T-cell (primary cell): ENCODE results near the gene TLCD3B. TPM values are rescaled to one million over a fixed set of nuclear protein-coding genes. Genes with fewer than 3 reads are reported as not detected.

ENCODE experiments used
- ATAC-seq, 4 experiments: fragments of 200-7000 bp in 3 of 4; fragments of 150-1000 bp in 1 of 4; cut with Tn5 transposase; replicated peaks in 1 of 4; 1 replicate in 3 of 4; 2 replicates in 1 of 4; pipeline ENCODE4 v1.10.0; 2021; ENCODE audit warnings: moderate library complexity in 3 of 4, mild to moderate bottlenecking in 2 of 4, moderate number of reproducible peaks in 1 of 4
- CTCF ChIA-PET, 2 donors: fragments of 300-600 bp; sonication (Branson Sonifier 250); formaldehyde crosslinking; loops; one replicate each; lab custom pipeline; 2022; ENCODE audit warnings: antibody characterized with exemption in 2 of 2; lab: Charles Lee
- POLR2A ChIA-PET, 2 donors: fragments of 300-600 bp; sonication (Branson Sonifier 250); formaldehyde crosslinking; loops; one replicate each; lab custom pipeline; 2022; ENCODE audit warnings: antibody characterized with exemption in 2 of 2; lab: Charles Lee
- DNase-seq, 35 experiments: peaks; one replicate each; pipeline versions ENCODE4 v3.0.0 to v3.0.0-alpha.2; 2013 to 2023
- H3K27ac ChIP-seq: one replicate; pipeline ENCODE4 v1.5.1; 2013; ENCODE audit warnings: low read length
- H3K27me3 ChIP-seq, 2 experiments: replicated peaks in 1 of 2; 1 replicate in 1 of 2; 2 replicates in 1 of 2; pipeline versions ENCODE4 v1.6.1 to v1.7.0; 2013; ENCODE audit warnings: low read length in 1 of 2, mixed read lengths in 1 of 2; ENCODE audit not compliant: control insufficient read depth in 2 of 2, insufficient read depth in 2 of 2; ENCODE audit errors: extremely low read depth in 1 of 2
- H3K36me3 ChIP-seq, 2 donors: 1 replicate in 1 of 2; 2 replicates in 1 of 2; pipeline versions ENCODE4 v1.6.1 to v1.7.0; 2013; ENCODE audit warnings: low read length in 1 of 2; ENCODE audit not compliant: control insufficient read depth in 2 of 2, insufficient read depth in 1 of 2; ENCODE audit errors: extremely low read depth in 1 of 2
- H3K4me1 ChIP-seq, 2 experiments: 1 replicate in 1 of 2; 2 replicates in 1 of 2; pipeline versions ENCODE4 v1.6.1 to v1.7.0; 2013; ENCODE audit warnings: low read length in 2 of 2, mixed read lengths in 1 of 2; ENCODE audit not compliant: insufficient read depth in 2 of 2, control insufficient read depth in 1 of 2; ENCODE audit errors: extremely low read depth in 1 of 2
- H3K4me3 ChIP-seq, 2 donors: 1 replicate in 1 of 2; 2 replicates in 1 of 2; pipeline versions ENCODE4 v1.5.1 to v1.7.0; 2013; ENCODE audit warnings: mild to moderate bottlenecking in 2 of 2, low read length in 1 of 2, moderate library complexity in 1 of 2; ENCODE audit not compliant: control insufficient read depth in 1 of 2; ENCODE audit errors: extremely low read depth in 1 of 2
- H3K9me3 ChIP-seq: 2 replicates; pipeline ENCODE4 v1.7.0; 2013
- H3K27ac Mint-ChIP-seq, 2 donors: one replicate each; pipeline ENCODE4 v1.8.0; 2020 to 2021; ENCODE audit warnings: mild to moderate bottlenecking in 2 of 2, mixed read lengths in 2 of 2
- H3K27me3 Mint-ChIP-seq, 2 donors: one replicate each; pipeline ENCODE4 v1.8.0; 2021 to 2022; ENCODE audit warnings: mixed read lengths in 2 of 2
- H3K36me3 Mint-ChIP-seq: one replicate; pipeline ENCODE4 v1.8.0; 2021; ENCODE audit warnings: mixed read lengths
- H3K4me1 Mint-ChIP-seq, 3 donors: one replicate each; pipeline ENCODE4 v1.8.0; 2020 to 2022; ENCODE audit warnings: mixed read lengths in 3 of 3, mild to moderate bottlenecking in 1 of 3
- H3K4me3 Mint-ChIP-seq, 3 donors: one replicate each; pipeline ENCODE4 v1.8.0; 2020 to 2022; ENCODE audit warnings: mild to moderate bottlenecking in 3 of 3, mixed read lengths in 3 of 3, moderate library complexity in 3 of 3
- H3K9me3 Mint-ChIP-seq, 3 donors: one replicate each; pipeline ENCODE4 v1.8.0; 2020 to 2022; ENCODE audit warnings: mixed read lengths in 3 of 3
- WGBS: methylation state at CpG from one replicate; pipeline ENCODE4 v1.1.5; 2013; ENCODE audit warnings: missing lambda C conversion rate; ENCODE audit not compliant: insufficient coverage; 5-methylcytosine and 5-hydroxymethylcytosine counted together
- total RNA-seq, 35 experiments: library from RNA in 6 of 35; stranded (reverse) in 6 of 35; fragments of 120-200 nt in 1 of 35; gene quantifications; one replicate each; pipeline versions ENCODE4 v1.2.1 to v1.2.4 and lab custom pipeline; 2013 to 2026

Gene TLCD3B
- total RNA-seq, 5 donors from 2014 or later (not counting 1 experiment from before 2014, with no cell fraction given), result 0.25 to 0.32 (median 0.25) TPM; not detected in 2

GRCh38 chr16:30031477-30031918 lies 427 bp upstream of the TLCD3B start:
- H3K27me3 ChIP-seq, result peaks cover 0 to 90% of the 10 kb centered on the region in 2 experiments
- ATAC-seq, result no peak
- no peaks in the 10 kb centered on the region for H3K9me3 ChIP-seq
- ChIA-PET CTCF (interaction anchor here (0.5 to 1.3 kb wide), 4 partner anchors 24 to 305 kb away, joined by 3 to 6 read pairs (median 4); no protein-coding TSS in a partner anchor), POLR2A (interaction anchor here in 1 of 2 donors (0.6 kb wide), 1 partner anchor 328 kb away, joined by 7 read pairs; no protein-coding TSS in a partner anchor)
- Mint-ChIP-seq H3K4me1 (peaks cover 5 to 19% (median 12%) of the 10 kb centered on the region in 3 donors), H3K36me3 (no peaks in the 10 kb centered on the region), H3K4me3 (peak overlapping the region in 1 of 3 donors; percentile 36), H3K9me3 (no peaks in the 10 kb centered on the region), H3K27ac (no peak overlapping the region), H3K27me3 (peaks cover 40 to 57% of the 10 kb centered on the region in 2 donors)
- no peak overlapping the region for H3K27ac ChIP-seq
- H3K4me3 ChIP-seq, result no peak overlapping the region
- 11% methylated on average over 3 of the region's 11 CpGs for WGBS
- H3K4me1 ChIP-seq, result peaks cover 0 to 22% of the 10 kb centered on the region in 2 experiments
- no peaks in the 10 kb centered on the region for H3K36me3 ChIP-seq
- no peak for DNase-seq

- H3K27me3 ChIP-seq, result peaks cover 0 to 97% of the 10 kb centered on the region in 2 experiments
- H3K27me3 Mint-ChIP-seq, result peaks cover 40 to 60% of the 10 kb centered on the region in 2 donors
- ChIA-PET POLR2A (no interaction called here), CTCF (no interaction called here)
- ATAC-seq, result no peak
- H3K9me3 ChIP-seq, result no peaks in the 10 kb centered on the region
- 25% methylated on average over 21 of the region's 23 CpGs for WGBS
- H3K36me3 Mint-ChIP-seq, result no peaks in the 10 kb centered on the region
- H3K4me1 ChIP-seq, result peaks cover 0 to 22% of the 10 kb centered on the region in 2 experiments
- H3K4me1 Mint-ChIP-seq, result peaks cover 5 to 19% (median 12%) of the 10 kb centered on the region in 3 donors
- no peaks in the 10 kb centered on the region for H3K36me3 ChIP-seq
- H3K9me3 Mint-ChIP-seq, result no peaks in the 10 kb centered on the region
- no peak for DNase-seq
- H3K4me3 Mint-ChIP-seq, result peak overlapping the region in 1 of 3 donors; percentile 66
- no peak overlapping the region for H3K27ac ChIP-seq
- no peak overlapping the region for H3K4me3 ChIP-seq
- H3K27ac Mint-ChIP-seq, result no peak overlapping the region
Measured at GRCh38 chr16:30030011-30030685, 923 bp downstream of the TLCD3B start.

DNA sequence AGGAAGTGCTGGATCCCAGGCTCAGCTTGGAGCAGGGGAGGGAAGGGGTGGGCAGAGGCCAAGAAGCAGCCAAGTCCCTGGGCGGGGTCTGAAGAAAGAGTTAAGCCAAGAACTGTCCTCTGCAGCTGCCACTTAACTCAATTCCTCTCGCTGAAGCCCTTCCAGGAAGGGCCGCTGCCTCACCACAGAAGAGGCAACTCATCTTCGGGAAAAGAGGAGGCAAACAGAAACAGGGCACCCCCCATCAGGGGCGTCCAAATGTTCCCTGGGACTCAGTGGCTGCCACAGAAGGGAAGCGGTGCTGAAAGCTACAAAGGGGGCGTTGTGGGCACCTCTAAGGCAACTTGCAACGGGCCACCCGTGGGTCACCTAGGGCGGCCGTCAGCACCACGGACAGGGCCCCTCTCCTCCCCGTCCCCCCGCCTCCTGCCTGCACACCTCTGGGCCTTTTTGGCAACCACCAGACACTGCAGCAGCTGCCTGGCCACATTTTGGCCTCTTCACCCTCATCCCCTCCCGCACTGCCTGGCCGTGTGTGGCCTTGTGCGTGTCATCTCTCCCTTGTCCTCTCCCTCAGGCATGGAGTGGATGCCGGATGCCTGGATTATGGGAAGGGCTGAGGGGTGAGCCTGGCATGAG lies 2.5 kb downstream of the TLCD3B start:
- Histone ChIP-seq H3K36me3 (no peaks in the 10 kb centered on the region), H3K27ac (no peak overlapping the region), H3K4me1 (peaks cover 0 to 22% of the 10 kb centered on the region in 2 experiments), H3K9me3 (no peaks in the 10 kb centered on the region), H3K27me3 (peaks cover 0 to 95% of the 10 kb centered on the region in 2 experiments), H3K4me3 (no peak overlapping the region)
- DNase-seq, result peak in 2 of 35 experiments; percentile 18 to 40
- ATAC-seq, result peak in 1 of 4 experiments; percentile 37
- Mint-ChIP-seq H3K9me3 (no peaks in the 10 kb centered on the region), H3K27me3 (peaks cover 37 to 57% of the 10 kb centered on the region in 2 donors), H3K4me3 (no peak overlapping the region), H3K36me3 (no peaks in the 10 kb centered on the region), H3K4me1 (peaks cover 5 to 19% (median 12%) of the 10 kb centered on the region in 3 donors), H3K27ac (no peak overlapping the region)
- ChIA-PET POLR2A (no interaction called here), CTCF (interaction anchor here (0.6 to 0.7 kb wide), 3 partner anchors 12 to 387 kb away, joined by 3 to 5 read pairs (median 3); no protein-coding TSS in a partner anchor)
- 25% methylated on average over 13 of the region's 18 CpGs for WGBS

DNA sequence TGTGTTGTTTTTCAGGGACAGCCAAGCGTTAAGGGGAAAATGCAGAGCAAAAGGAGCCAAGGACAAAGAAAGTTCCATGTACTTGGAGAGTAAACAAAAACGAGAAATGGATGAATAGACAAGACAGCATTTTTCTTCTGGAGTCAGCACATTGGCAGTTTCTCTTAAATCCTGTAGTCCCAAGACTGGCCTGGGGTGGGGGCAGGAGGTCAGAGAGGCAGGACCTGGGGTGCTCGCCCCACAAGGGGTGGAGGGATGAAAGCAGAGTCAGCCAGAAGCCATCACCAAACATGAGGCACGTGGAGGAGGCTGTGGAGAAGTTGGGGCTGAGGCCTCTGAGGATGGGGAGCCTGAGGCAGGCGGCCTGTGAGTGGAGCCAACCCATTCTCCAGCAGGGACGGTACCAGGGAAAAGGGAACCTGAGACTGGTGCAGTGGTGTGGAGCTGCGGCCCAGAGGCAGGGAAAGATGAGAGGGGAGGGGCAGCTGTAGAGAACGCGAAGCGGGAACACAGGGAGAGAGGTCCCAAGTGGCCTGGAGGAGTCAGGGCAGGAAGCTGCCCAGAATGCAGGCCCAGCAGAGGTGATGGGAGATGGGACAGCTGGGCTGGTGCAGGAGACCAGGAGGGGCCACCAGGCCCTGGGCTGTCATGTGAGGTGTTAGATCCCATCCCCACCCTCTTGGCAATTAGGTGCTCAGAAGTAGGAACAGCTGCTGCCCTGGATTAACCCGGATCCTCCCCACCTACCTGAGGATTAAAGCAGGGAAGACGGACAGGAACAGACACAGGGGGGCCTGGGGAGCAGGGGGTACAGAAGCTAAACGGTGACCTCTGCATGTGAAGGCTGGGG lies 3.3 kb downstream of the TLCD3B start:
- no peak overlapping the region for H3K4me3 Mint-ChIP-seq
- POLR2A ChIA-PET, result no interaction called here

GRCh38 chr16:30026449-30026848 lies 4.6 kb downstream of the TLCD3B start:
- H3K4me1 ChIP-seq, result peaks cover under 1 to 24% of the 10 kb centered on the region in 2 experiments
- ChIA-PET POLR2A (no interaction called here), CTCF (no interaction called here)
- no peak overlapping the region for H3K4me3 ChIP-seq
- ATAC-seq (no peak), DNase-seq (no peak)
- H3K36me3 Mint-ChIP-seq, result no peaks in the 10 kb centered on the region
- H3K27me3 ChIP-seq, result peaks cover 0 to 85% of the 10 kb centered on the region in 2 experiments
- no peaks in the 10 kb centered on the region for H3K9me3 Mint-ChIP-seq
- H3K4me1 Mint-ChIP-seq, result peaks cover 1 to 12% (median 11%) of the 10 kb centered on the region in 3 donors
- H3K36me3 ChIP-seq, result no peaks in the 10 kb centered on the region
- 88% methylated on average over 18 of the region's 18 CpGs for WGBS
- H3K27me3 Mint-ChIP-seq, result peaks cover 31 to 46% of the 10 kb centered on the region in 2 donors
- no peaks in the 10 kb centered on the region for H3K9me3 ChIP-seq
- no peak overlapping the region for H3K4me3 Mint-ChIP-seq
- H3K27ac ChIP-seq, result no peak overlapping the region
- peak overlapping the region in 1 of 2 donors; percentile 7 for H3K27ac Mint-ChIP-seq

More for the DNA sequence above, 3.3 kb downstream of the TLCD3B start:
- peaks cover 0 to 93% of the 10 kb centered on the region in 2 experiments for H3K27me3 ChIP-seq
- H3K36me3 ChIP-seq, result no peaks in the 10 kb centered on the region
- ATAC-seq (no peak), DNase-seq (no peak)
- Mint-ChIP-seq H3K4me1 (peaks cover 5 to 19% (median 12%) of the 10 kb centered on the region in 3 donors), H3K27ac (no peak overlapping the region), H3K27me3 (peaks cover 37 to 55% of the 10 kb centered on the region in 2 donors), H3K9me3 (no peaks in the 10 kb centered on the region), H3K36me3 (no peaks in the 10 kb centered on the region)
- no peak overlapping the region for H3K4me3 ChIP-seq
- CTCF ChIA-PET, result interaction anchor here (0.6 to 0.7 kb wide), 3 partner anchors 12 to 386 kb away, joined by 3 to 5 read pairs (median 3); no protein-coding TSS in a partner anchor
- no peak overlapping the region for H3K27ac ChIP-seq
- H3K9me3 ChIP-seq, result no peaks in the 10 kb centered on the region
- peaks cover 0 to 22% of the 10 kb centered on the region in 2 experiments for H3K4me1 ChIP-seq
- WGBS, result 66% methylated on average over 8 of the region's 13 CpGs
